H9 (cell line): ENCODE results near the gene FOXC2. TPM values are rescaled to one million over a fixed set of nuclear protein-coding genes. Genes with fewer than 3 reads are reported as not detected.

Experiments
- DNase-seq: peaks from one replicate; pipeline ENCODE4 v3.0.0-alpha.2; 2017
- H2AFZ ChIP-seq: one replicate; pipeline ENCODE4 v1.6.1; 2013; ENCODE audit warnings: mild to moderate bottlenecking, low read length, control low read depth, moderate library complexity
- H2AK5ac ChIP-seq: 2 replicates; pipeline ENCODE4 v1.6.1; 2013; ENCODE audit warnings: low read length, control low read depth, mixed read lengths; ENCODE audit not compliant: insufficient read length
- H2BK120ac ChIP-seq: one replicate; pipeline ENCODE4 v1.6.1; 2013; ENCODE audit warnings: low read depth, mild to moderate bottlenecking, low read length, control low read depth, inconsistent platforms; ENCODE audit not compliant: poor library complexity, severe bottlenecking
- H2BK12ac ChIP-seq: 2 replicates; pipeline ENCODE4 v1.6.1; 2013; ENCODE audit warnings: low read length, control low read depth, mixed read lengths, low read depth; ENCODE audit not compliant: insufficient read length
- H2BK15ac ChIP-seq: 2 replicates; pipeline ENCODE4 v1.6.1; 2013; ENCODE audit warnings: low read depth, low read length, control low read depth
- H2BK20ac ChIP-seq: one replicate; pipeline ENCODE4 v1.6.1; 2013; ENCODE audit warnings: low read depth, mild to moderate bottlenecking, low read length, control low read depth, inconsistent platforms; ENCODE audit not compliant: poor library complexity, severe bottlenecking
- H2BK5ac ChIP-seq: 2 replicates; pipeline ENCODE4 v1.6.1; 2013; ENCODE audit warnings: low read length, control low read depth, mixed read lengths; ENCODE audit not compliant: insufficient read length
- H3K14ac ChIP-seq: 2 replicates; pipeline ENCODE4 v1.6.1; 2013; ENCODE audit warnings: low read length, control low read depth; ENCODE audit not compliant: insufficient read depth
- H3K18ac ChIP-seq: 2 replicates; pipeline ENCODE4 v1.6.1; 2013; ENCODE audit warnings: low read depth, mild to moderate bottlenecking, mixed read lengths, low read length, control low read depth; ENCODE audit not compliant: insufficient read length
- H3K23ac ChIP-seq: 2 replicates; pipeline ENCODE4 v1.6.1; 2013; ENCODE audit warnings: low read length, control low read depth, mixed read lengths, low read depth; ENCODE audit not compliant: insufficient read length
- H3K23me2 ChIP-seq: 2 replicates; pipeline ENCODE4 v1.6.1; 2013; ENCODE audit warnings: low read depth, mild to moderate bottlenecking, mixed read lengths, low read length, control low read depth; ENCODE audit not compliant: insufficient read length, poor library complexity, severe bottlenecking
- H3K27ac ChIP-seq: 2 replicates; pipeline ENCODE4 v1.5.1; 2013; ENCODE audit warnings: low read length, control low read depth, mixed read lengths, low read depth; ENCODE audit not compliant: insufficient read length
- H3K27me3 ChIP-seq: 2 replicates; pipeline ENCODE4 v1.6.1; 2013; ENCODE audit warnings: low read length, control low read depth, inconsistent platforms; ENCODE audit not compliant: insufficient read depth
- H3K4ac ChIP-seq: 2 replicates; pipeline ENCODE4 v1.6.1; 2013; ENCODE audit warnings: low read depth, mild to moderate bottlenecking, control low read depth, inconsistent platforms, low read length, moderate library complexity
- H3K4me1 ChIP-seq: 2 replicates; pipeline ENCODE4 v1.6.1; 2013; ENCODE audit warnings: low read length, control low read depth, inconsistent platforms; ENCODE audit not compliant: insufficient read depth
- H3K4me2 ChIP-seq: 2 replicates; pipeline ENCODE4 v1.6.1; 2013; ENCODE audit warnings: low read length, control low read depth, mixed read lengths; ENCODE audit not compliant: insufficient read length, insufficient read depth
- H3K56ac ChIP-seq: 2 replicates; pipeline ENCODE4 v1.6.1; 2013; ENCODE audit warnings: low read depth, mild to moderate bottlenecking, mixed read lengths, low read length, control low read depth; ENCODE audit not compliant: insufficient read length
- H3K79me1 ChIP-seq: 2 replicates; pipeline ENCODE4 v1.6.1; 2013; ENCODE audit warnings: low read depth, mild to moderate bottlenecking, moderate library complexity, low read length, control low read depth, inconsistent platforms; ENCODE audit not compliant: insufficient read depth, poor library complexity, severe bottlenecking
- H3K79me2 ChIP-seq: 2 replicates; pipeline ENCODE4 v1.6.1; 2013; ENCODE audit warnings: low read length, control low read depth, inconsistent platforms; ENCODE audit not compliant: insufficient read depth
- H3K9ac ChIP-seq: 2 replicates; pipeline ENCODE4 v1.6.1; 2013; ENCODE audit warnings: low read length, control low read depth, mixed read lengths; ENCODE audit not compliant: insufficient read length; ENCODE audit errors: extremely low read depth
- H3K9me3 ChIP-seq: one replicate; pipeline ENCODE4 v1.6.1; 2013; ENCODE audit warnings: low read depth, low read length, inconsistent platforms; ENCODE audit not compliant: control insufficient read depth
- H3T11ph ChIP-seq: one replicate; pipeline ENCODE4 v1.6.1; 2013; ENCODE audit warnings: mild to moderate bottlenecking, low read length, control low read depth, inconsistent platforms
- H4K20me1 ChIP-seq: one replicate; pipeline ENCODE4 v1.6.1; 2013; ENCODE audit not compliant: control insufficient read depth, insufficient read length, insufficient read depth
- H4K5ac ChIP-seq: 2 replicates; pipeline ENCODE4 v1.6.1; 2013; ENCODE audit warnings: low read depth, mild to moderate bottlenecking, mixed read lengths, low read length, control low read depth; ENCODE audit not compliant: insufficient read length
- H4K8ac ChIP-seq: replicated peaks from 2 replicates; pipeline ENCODE4 v1.6.1; 2013; ENCODE audit warnings: low read length, control low read depth, mixed read lengths, low read depth; ENCODE audit not compliant: insufficient read length
- H4K91ac ChIP-seq: 2 replicates; pipeline ENCODE4 v1.6.1; 2013; ENCODE audit warnings: low read depth, mild to moderate bottlenecking, moderate library complexity, mixed read lengths, low read length, control low read depth; ENCODE audit not compliant: insufficient read length
- H3K27ac Mint-ChIP-seq, 3 experiments: 2 replicates in 2 of 3; 3 replicates in 1 of 3; pipeline ENCODE4 v1.8.0; 2020 to 2021; ENCODE audit warnings: mixed read lengths in 3 of 3, mild to moderate bottlenecking in 1 of 3, moderate library complexity in 1 of 3
- H3K27me3 Mint-ChIP-seq: 2 replicates; pipeline ENCODE4 v1.8.0; 2021; ENCODE audit warnings: low read depth, mild to moderate bottlenecking, moderate library complexity, mixed read lengths
- H3K36me3 Mint-ChIP-seq, 3 experiments: 2 replicates in 2 of 3; 3 replicates in 1 of 3; pipeline ENCODE4 v1.8.0; 2020 to 2021; ENCODE audit warnings: low read depth in 3 of 3, mixed read lengths in 3 of 3; ENCODE audit not compliant: insufficient read depth in 1 of 3
- H3K4me1 Mint-ChIP-seq, 2 experiments: 2 replicates each; pipeline ENCODE4 v1.8.0; 2020; ENCODE audit warnings: mixed read lengths in 2 of 2
- H3K4me3 Mint-ChIP-seq, 2 experiments: 2 replicates in 1 of 2; 3 replicates in 1 of 2; pipeline ENCODE4 v1.8.0; 2020 to 2021; ENCODE audit warnings: mild to moderate bottlenecking in 2 of 2, mixed read lengths in 2 of 2, moderate library complexity in 1 of 2
- H3K9me3 Mint-ChIP-seq, 2 experiments: 2 replicates in 1 of 2; 3 replicates in 1 of 2; pipeline ENCODE4 v1.8.0; 2020; ENCODE audit warnings: mild to moderate bottlenecking in 2 of 2, mixed read lengths in 2 of 2, moderate library complexity in 1 of 2
- CTCF ChIP-seq: fragments of 200-600 bp; sonication (generic); conservative IDR thresholded peaks from 3 replicates; pipeline ENCODE4 v1.8.0; 2021; ENCODE audit warnings: antibody characterized with exemption, mild to moderate bottlenecking
- WGBS: extraction: QIAGEN DNeasy Blood & Tissue Kit; methylation state at CpG from one replicate; pipeline ENCODE4 v1.1.7; 2013; ENCODE audit warnings: missing lambda C conversion rate, low lambda C conversion rate, mixed read lengths; ENCODE audit not compliant: insufficient read length; ENCODE audit errors: extremely low coverage; 5-methylcytosine and 5-hydroxymethylcytosine counted together
- total RNA-seq: library from RNA; stranded (reverse); gene quantifications from 2 replicates; pipeline ENCODE4 v1.2.1, GENCODE V29; 2021

Gene FOXC2
- total RNA-seq, 1 experiment from 2014 or later, result not detected

GRCh38 chr16:86531641-86532525 lies 34.7 kb upstream of the FOXC2 start:
- no CpG with 5 or more reads among the region's 49 CpGs for WGBS
- H3K9ac ChIP-seq, result no peak overlapping the region
- no peak overlapping the region for H3K14ac ChIP-seq
- H2BK120ac ChIP-seq, result no peak overlapping the region
- no peak overlapping the region for H2BK15ac ChIP-seq
- Mint-ChIP-seq H3K27ac (peak overlapping the region in 1 of 3 experiments; percentile 72; a peak in 1 of 7 replicates), H3K4me3 (no peak overlapping the region), H3K36me3 (peaks cover 0 to 5% (median 0%) of the 10 kb centered on the region in 3 experiments; a peak in 1 of 7 replicates), H3K4me1 (peaks cover 6 to 12% of the 10 kb centered on the region in 2 experiments; a peak in 3 of 4 replicates), H3K27me3 (peaks cover 8% of the 10 kb centered on the region), H3K9me3 (peaks cover 0 to 5% of the 10 kb centered on the region in 2 experiments; a peak in 2 of 5 replicates)
- no peak overlapping the region for H3T11ph ChIP-seq
- no peak overlapping the region for H3K4ac ChIP-seq
- H4K5ac ChIP-seq, result no peak overlapping the region
- H4K20me1 ChIP-seq, result no peaks in the 10 kb centered on the region
- no peak overlapping the region for H2BK20ac ChIP-seq
- no peak overlapping the region for H3K23ac ChIP-seq
- no peaks in the 10 kb centered on the region for H3K9me3 ChIP-seq
- no peak overlapping the region for H3K4me2 ChIP-seq
- H3K79me2 ChIP-seq, result no peaks in the 10 kb centered on the region
- H3K4me1 ChIP-seq, result no peaks in the 10 kb centered on the region
- H2AK5ac ChIP-seq, result no peak overlapping the region
- no peak overlapping the region for H2AFZ ChIP-seq
- no peak overlapping the region for H2BK12ac ChIP-seq
- H3K23me2 ChIP-seq, result no peaks in the 10 kb centered on the region
- no peak overlapping the region for H3K18ac ChIP-seq
- TF ChIP-seq CTCF, result no peak
- H3K27me3 ChIP-seq, result no peaks in the 10 kb centered on the region
- H3K79me1 ChIP-seq, result no peaks in the 10 kb centered on the region
- no peak overlapping the region for H3K56ac ChIP-seq
- no peak overlapping the region for H2BK5ac ChIP-seq
- no peak for DNase-seq
- no peak overlapping the region for H3K27ac ChIP-seq
- H4K8ac ChIP-seq, result no peak overlapping the region
- no peak overlapping the region for H4K91ac ChIP-seq
